Forelimb muscle (tissue), 1 donor: ENCODE data around the gene KLF15. TPM values are rescaled to one million over a fixed set of nuclear protein-coding genes. Genes with fewer than 3 reads are reported as not detected.

ENCODE experiments used
- DNase-seq: peaks from one replicate; pipeline ENCODE4 v3.0.0-alpha.2; 2013; ENCODE audit warnings: low read depth
- polyA plus RNA-seq: library from polyadenylated mRNA; unstranded; fragments of 120-200 nt; gene quantifications from one replicate; pipeline ENCODE4 v1.2.1, GENCODE V29; 2013; ENCODE audit not compliant: insufficient read length

KLF15 gene
- polyA plus RNA-seq, 1 donor, result 1.7 TPM

DNA sequence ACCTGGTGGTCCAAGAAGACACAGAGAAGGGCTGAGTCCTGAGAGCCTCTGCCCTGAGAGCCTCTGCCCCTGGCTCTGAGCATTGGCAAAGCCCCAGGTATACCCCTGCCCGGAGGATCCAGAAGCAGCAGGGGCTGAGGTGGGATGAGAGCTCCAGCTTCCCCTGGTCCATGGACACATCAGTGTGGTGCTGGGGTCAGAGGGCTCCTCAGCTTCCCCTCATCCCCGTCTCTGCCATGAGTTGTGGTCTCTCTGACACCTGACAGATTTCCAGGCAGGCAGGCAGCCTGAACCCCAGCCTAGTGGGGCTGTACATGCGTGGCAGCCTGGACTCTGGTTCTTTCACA lies 3.5 kb upstream of the KLF15 start:
- DNase-seq, result no peak

DNA sequence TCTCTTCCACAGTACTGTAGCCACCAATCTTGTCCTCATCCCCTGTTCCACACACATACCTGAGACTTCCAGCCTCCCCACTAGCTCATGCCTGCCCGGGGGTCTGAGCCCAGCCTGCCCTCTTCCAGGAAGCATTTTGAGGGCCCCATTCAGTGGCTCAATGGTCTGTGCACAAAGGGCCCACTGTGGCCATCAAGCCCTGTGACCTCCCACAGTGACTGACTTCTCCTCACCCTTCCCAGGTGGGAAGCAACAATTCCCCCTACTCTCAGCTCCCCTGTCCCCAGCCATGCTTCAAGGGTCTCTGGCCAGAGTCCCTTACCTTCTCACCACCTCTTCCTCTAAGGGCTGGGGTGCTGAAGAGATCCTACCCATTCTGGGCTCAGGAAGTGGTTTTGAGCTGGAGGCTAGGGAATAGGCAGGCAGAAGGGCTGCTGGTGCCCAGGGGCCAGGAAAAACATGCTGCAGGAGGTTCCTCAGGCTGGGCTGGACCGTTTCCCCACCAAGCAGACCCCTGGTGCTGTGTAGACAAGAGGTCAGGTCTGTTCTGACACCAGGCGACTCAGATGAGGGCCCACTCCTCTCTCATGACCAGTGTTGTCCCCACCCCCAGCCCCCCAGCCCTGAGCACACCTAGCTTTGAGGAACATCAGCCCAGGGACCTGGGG lies 3.0 kb upstream of the KLF15 start:
- no peak for DNase-seq

DNA sequence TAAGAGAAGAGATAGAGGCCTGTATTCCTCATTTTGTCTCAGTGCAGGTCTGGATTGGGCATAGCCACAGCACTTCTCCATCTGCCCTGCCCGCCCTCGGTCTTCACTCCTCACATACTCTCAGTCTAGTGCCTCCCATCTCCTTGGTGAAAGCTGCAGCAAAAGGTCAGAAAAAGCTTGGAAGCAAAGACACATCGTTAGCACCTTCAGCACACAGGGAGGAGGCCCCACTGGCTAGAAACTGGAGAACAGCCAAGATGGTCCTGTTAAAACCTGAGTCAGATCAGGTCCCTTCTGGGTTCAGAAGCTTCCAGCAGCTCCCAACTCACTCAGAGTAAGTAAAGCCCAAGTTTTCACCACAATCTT lies 1.6 kb upstream of the KLF15 start:
- no peak for DNase-seq

DNA sequence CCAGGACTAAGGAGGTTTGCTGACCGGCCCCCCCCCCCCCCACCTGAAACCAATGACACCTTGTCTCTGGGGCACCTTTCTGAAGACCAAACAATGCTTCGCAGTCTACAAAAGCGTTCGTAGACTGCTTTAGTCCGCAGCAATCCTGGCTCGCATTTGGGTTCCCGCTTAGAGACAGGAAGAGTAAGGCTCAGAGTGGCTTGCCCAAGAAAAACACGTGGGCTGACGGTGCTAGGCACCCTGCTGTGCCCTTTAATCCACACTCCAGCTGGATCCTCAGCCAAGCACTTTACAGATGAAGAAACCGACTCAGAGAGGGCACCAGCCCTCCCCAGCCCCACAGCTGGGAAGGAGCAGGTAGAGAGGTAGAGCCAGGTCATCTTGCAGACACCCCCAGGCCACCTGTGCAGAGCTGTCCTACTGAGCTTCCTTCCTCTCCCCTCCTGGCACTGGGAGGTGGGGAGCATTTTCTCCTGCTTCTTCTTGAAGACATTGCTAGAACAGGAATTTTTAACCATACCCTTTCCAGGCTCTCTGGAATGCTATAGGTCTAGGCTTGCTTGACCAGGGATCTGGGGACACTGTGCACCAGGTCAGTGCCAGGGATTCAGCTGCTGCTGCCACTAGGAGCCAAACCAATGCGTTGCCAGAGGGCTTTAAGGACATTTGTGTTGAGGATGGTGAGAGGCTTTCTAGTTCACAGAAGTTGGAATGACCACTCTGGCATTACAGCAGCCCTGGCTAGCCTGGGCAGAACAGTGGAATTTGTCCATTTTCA lies 1.0 kb upstream of the KLF15 start:
- no peak for DNase-seq

DNA sequence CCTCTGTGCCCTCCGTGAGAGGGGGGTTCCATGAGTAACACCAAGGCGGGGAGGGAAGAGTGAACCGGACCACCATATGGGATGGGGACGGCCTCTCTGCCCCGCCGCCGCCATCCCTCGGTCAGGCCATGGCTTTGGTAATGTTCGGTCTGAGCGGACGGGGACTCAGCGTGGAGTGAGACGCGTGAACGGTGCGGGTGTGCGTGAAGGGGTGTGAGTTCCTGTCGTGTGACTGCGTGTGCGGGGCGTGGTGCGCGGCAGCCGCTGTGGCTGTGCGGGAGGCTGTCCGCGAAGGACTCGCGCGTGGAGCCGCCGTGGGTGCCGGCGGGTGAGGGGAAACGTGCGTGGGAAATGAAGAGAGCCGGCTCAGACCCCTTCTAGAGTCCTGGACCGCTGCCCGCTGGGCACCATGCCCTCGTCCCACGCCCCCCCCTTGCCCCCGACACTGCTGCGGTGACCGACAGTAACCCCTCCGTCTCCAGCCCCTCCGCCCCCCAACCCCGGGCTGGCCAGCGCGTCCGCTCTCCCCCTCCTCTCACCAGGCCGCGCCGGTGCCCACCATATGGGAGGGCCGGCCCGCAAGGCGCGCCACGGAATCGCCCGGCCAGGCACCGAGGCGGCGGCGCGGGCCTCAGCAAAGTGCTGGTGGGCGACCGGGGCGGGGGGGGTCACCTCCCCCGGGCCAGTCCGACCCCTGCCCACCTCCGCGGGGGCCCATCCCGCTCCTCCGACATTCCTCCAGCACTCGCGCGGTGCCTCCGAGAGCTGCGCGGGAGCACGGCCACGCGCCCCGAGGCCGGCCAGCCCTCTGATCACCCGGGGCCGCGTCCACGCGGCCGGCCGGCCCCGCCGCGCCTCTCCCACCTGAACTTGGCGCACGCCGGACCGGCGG lies 589 bp downstream of the KLF15 start:
- no peak for DNase-seq

DNA sequence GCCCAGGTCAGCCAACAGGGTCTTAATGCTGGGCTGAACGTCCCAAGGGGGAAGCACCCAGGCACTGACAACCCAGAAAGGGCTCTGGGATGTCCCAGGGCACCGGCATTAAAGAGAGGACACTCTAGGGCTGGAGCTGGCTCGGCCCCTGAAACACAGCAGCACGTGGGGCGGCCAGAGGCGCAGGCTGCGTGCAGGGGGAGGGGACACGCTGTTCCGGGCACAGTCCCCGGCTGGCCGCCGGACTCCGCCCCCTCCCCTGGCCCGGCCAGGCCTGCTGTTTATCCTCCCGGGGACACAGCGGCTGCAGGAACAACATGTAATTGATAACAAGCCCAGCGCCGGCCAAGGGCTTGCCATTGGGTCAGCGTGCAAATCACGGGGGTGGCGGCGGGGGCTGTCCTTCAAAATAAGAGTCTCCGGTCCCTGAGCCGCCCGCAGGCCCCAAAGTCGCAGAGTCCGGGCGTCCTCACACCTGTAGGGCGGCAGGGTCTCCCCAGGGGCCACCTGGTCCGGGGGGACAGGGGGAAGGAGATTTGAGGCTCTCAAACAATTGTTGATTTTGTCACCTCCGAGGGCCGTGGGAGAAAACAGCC lies 1.3 kb downstream of the KLF15 start:
- peak; percentile 53 for DNase-seq

DNA sequence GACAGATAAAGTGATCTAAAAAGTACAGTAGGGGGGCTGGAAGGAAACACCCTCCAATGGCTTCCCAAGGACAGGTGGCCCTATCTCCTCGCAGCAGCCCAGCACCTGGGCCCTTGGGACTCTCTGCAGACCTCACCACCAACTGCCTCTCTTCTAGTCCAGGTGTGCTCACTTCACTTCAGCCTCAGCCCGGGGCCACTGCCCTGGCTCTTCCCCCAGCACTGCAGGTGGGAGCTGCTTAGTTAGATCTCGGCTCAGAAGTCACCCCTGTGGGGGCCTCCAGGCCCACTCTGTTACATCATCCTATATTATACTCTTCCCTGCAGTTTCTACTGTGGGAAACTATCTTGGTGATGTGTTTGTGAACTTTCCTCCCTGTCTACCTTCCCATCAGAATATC lies 2.0 kb downstream of the KLF15 start:
- DNase-seq, result no peak

DNA sequence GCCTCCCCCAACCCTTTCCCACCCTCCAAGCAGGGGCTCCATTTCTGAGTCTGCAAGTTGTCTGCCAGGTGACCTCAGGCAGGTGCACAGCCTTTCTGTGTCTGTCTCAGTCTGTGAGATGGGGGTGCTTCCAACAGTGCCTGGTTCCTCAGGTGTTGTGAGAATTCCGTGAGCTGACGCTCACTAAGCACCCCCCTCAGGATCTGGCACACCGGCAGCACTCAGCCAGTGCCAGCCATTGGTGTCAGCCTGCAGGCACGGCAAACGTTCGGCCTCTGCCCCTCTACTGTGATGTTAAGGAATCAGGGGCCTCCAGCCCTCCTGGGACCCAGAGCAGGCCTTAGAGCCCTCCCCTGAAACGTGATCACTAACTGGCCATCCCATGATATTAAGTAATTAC lies 2.4 kb downstream of the KLF15 start:
- no peak for DNase-seq

DNA sequence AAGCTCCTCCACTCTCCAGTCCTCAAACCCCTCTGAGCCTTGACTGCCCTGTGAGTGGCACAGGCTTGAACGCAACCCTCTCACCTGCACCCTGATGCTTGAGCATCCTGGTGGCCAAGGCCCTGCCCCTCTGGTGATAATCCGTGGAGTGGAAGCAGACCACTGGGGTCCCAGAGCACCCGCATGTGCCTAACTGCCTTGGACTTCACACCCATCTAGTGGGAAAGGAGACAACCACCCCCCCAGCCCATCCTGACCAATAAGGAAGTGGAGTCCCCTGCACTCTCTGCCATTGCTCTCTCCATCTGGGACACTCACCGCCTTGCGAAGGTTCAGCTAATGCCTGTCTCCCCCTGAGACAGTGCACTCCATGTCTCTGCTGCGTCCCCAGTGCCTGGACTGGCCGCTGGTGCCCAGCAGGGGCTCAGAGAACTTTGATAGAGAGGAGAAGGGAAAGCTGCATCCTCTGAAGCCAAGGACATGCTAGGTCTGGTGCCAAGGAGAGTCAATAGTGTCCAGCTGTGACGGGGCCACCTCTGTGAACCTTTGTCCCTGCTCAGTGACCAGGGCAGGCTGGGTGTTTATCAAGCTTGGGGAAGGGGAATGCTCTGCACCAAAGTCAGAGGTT lies 3.4 kb downstream of the KLF15 start:
- no peak for DNase-seq

DNA sequence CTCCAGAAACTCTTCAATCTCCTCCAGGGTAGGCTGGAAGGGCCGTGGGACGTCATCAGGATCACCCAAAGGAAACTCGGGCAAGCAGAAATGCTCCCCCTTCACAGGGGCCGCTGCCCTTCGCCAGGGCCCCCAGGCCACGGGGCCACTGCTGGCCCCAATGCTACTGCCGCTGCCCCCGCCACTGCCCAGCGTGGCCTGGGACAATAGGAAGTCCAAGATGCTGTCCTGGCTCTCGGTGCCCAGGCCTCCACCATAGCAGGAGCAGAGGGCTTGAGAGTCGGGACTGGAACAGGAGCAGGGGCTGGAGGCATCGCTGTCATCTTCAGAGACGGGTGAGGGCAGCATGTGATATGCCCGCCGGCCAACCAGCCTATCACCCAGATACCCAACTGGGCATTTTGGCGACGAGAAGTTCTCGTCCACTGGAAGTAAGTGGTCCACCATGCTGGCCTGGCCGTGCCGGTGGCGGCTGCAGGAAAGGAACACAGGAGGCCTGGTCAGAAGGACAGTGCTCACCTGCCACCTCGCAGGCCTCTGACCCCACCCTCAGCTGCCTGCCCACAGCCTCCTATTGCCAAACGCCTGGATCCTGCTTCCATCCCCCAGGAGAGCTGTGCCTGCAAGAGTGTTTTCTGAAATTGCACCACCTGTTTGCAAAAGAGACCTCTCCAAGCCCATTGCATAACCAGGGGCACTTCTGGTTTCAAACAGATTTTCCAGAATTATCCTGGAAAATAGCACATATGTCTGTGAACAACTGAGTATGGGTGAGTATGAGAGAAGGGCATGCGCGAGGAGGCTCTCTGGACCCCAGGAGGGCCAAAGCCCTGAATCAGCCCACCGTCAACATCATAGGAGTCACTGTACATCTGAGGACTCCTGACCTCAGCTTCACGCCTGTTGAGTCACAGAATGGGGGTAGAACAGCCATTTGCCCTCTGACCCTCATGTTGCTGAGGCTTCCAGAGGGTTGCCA lies 4.4 kb downstream of the KLF15 start:
- DNase-seq, result no peak

DNA sequence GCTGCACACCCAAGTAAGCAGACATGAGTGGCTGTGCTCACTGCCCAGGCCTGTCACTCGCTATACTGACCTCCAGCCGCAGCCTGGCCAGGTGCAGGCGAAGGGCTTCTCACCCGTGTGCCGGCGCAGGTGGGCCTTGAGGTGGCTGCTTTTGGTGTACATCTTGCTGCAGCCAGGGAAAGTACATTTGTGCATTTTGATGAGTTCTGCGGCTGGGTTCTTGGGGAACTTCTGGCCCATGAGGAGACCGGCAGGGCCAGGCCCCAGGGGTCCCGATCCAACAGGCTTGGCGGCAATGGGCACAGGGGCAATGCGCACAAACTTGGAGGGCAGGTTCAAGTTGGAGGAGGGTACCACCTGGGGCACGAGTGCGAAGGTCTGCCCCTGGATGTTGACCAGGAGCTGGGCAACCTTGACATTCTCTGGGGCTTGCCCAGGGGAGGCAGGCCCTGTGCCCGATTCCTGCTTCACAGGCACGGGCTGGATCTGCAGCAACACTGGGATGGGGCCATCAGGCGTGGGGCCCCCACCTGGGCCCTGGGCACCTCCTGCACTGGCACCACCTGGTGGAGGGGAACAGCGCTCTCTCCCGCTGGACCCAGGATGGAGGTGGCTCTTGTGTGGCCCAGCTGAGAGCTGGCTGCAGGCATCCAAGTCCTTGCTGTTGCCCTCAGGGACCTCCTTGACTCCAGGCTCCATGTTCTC lies 5.3 kb downstream of the KLF15 start:
- DNase-seq, result no peak

DNA sequence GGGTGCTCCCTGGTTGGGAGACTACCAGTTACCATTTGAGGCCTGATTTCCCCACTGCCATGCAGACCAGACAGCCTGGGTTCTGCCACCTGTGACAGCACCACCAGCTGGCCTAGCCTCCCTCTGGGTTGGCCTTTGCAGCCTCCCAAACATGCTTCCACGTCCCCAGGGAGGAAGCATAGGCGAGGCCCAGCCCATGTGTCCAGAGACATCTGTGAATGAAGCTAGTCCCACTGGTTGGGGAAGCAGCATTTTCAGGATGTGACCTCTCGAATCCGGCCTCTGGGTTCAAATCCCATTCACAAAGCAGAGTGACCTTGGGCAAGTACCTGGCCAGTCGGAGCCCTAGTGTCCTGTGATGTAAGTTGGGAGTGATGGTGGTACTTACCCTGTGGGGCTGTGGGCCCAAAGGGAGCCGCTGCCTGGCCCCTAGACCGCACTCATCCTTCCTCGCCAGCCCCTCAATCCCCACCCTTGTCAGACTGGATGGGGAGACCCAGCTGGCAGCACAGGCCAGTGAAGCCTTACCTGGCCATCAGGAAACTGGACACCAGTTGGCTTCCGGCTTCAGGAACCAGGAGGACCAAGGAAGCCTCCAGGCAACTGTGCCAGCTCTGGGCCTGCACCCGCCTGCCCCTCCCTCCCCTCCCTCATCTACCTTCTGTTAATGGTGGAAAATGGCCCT lies 6.0 kb downstream of the KLF15 start:
- no peak for DNase-seq

DNA sequence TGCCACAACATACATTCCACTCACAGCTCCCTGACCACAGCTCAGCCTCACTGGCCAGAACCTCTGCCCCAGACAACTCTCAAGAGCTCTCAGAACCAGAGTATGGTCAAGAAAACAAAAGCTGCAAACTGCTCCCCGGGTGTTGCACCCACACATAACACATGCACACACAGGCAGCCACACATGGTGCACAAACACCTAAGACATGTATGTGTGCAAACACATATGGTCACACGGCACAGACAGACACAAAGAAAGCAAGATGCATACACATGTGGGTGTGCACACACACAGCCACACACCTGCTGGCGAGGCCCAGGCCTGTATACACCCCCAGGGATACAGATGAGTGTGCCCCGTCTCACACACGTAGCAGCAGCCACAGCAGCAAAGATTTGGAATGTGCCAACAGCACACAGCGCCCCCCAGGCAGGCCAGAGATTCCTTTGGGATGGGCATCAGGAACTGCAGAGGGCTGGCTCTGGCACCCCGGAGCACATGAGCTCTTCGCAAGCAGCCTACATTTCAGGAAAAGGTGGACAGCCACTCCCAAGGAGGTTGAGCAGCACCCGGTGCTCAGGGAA lies 6.6 kb downstream of the KLF15 start:
- no peak for DNase-seq

DNA sequence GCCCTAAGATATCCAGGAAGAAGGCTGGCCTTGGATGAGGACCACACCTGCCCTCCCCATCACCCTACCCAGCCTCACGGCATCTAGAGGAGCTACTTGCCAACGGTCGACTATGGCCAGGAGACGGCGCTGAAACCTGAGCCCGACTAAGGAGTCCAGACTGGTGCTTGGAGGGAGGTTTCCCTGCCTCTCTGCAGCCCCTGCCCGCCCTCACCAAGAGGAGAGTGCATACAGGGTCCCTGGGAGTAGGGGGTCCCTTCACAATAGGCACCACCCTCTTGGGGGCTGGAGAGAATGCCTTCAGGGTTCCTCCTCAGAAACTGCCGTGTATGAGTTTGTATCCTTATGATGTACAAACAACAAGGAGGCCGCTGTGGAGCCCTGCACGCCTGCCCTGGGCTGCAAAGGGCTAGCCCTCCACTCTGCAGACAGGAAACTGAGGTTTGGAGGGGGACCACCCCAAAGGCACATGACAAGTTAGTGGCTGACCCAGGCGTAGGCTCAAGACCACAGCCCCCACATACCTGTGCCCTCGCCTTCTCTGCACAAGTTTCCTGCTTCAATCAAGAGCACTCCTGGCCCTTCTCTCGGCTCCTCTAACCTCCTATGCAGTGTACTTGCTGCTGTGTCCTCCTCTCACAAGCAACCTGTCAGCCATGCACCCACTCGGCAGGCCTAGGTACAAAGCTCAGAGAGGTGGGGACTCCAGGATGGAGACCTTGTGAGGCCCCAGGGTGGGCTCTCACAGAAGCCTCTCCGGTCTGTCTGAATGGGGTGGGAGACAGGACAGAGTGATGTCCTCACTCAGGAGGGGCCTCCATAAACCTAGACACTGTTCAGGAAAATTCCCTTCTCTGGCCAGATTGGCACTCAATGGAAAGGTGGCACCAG lies 7.4 kb downstream of the KLF15 start:
- DNase-seq, result no peak

DNA sequence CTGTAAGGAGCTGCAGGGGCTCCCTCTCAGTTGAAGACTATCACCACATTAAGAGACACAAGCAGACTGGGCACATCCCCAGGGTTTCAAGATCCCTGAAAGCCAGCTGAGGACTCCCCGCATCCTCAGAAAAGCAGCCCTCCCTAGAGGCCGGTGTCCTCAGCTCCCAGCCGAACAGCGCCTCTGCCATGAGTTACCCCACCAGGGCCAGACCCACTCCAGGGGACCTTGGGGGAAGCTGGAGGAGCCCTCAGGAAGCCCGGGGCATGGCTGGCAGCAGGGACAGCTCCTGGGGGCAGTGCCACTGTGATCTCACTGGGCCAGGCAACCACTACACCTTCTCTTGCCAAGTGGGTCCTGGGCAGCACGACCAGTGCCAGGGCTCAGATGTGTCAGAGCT lies 8.1 kb downstream of the KLF15 start:
- no peak for DNase-seq

DNA sequence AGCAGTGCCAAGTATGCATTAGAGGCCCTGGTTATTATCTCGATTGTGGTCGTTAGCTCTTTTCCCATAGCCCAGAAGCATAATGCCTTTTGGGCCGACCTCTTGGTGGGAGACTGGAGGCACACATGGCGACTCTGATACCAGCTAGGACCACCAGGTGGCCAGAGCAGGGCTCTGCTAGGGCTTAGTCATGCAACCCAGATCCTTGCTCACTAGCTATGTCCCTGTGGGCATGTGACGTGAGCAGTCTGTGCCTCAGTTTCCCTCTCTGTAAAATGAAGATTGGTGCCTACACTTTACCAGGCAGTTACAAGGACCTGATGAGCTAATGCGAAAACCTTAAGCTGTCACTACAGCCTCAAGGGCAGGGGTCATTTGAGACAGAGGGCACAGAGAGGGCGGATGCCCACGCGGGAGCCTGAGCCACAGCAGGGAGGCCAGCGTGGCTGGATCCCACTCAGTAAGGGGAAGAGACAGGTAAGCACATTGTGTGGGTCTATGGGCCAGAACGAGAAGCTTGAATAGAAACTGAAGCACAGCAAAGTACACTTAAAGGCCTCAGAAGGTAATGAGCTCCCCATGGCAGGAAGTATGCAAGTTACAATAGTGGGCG lies 8.8 kb downstream of the KLF15 start:
- no peak for DNase-seq

DNA sequence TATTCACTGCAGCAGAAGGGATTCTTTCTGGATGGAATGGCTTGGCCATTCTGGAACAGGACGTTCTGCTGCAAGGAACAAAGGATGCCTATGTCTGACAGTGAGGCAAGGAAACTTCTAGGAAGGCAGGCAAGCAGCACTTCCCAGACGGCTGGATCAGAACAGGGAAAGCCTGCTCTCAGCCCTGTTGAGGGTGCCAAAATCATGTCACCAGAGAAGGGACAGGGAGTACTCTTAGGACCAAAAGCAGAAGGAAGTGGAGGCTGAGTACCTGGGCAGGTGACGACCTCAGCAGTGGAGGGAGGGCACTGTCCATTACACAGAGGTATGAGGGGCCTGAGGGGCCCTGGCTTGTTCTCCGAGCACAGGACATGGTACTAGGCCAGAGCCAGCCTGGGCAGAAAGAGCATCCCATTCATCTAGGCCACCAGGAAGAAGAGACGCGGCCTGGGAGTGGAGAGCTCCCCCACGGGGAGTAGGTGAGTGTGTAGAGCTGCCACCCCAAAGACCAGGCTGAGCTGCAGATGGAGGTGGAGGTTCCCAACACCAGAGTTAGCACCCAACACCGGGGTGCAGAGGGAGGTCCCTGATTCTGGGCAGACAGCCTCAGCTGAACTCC lies 9.6 kb downstream of the KLF15 start:
- DNase-seq, result no peak
